SK-N-SH treated with all-trans-retinoic acid at 6 μM for 48 hours (cell line): Measurements from ENCODE around the gene MTOR.
A peak's percentile ranks its signal among the peaks of the same experiment; 100 is the strongest.

Experiments used
- ATAC-seq: fragments of 200-7000 bp; cut with Tn5 transposase; 3 replicates; pipeline ENCODE4 v1.9.1; 2020; ENCODE audit warnings: mild to moderate bottlenecking, moderate library complexity
- ARNTL ChIP-seq: fragments of 450-650 bp; formaldehyde crosslinking; IDR thresholded peaks from 2 replicates; pipeline ENCODE4 v1.5.0; 2020; ENCODE audit warnings: low read depth, mild to moderate bottlenecking, moderate library complexity, borderline replicate concordance
- CREB5 ChIP-seq: fragments of 250-450 bp; sonication (Bioruptor Pico); IDR thresholded peaks from 2 replicates; pipeline ENCODE4 v1.5.1; 2020; ENCODE audit warnings: low read depth, mild to moderate bottlenecking, moderate library complexity
- CSDC2 ChIP-seq: fragments of 250-450 bp; sonication (Bioruptor Pico); IDR thresholded peaks from 2 replicates; pipeline ENCODE4 v1.5.0; 2020; ENCODE audit warnings: mild to moderate bottlenecking, moderate library complexity
- CSRNP3 ChIP-seq: fragments of 250-450 bp; sonication (Bioruptor Pico); IDR thresholded peaks from 2 replicates; pipeline ENCODE4 v1.5.1; 2021; ENCODE audit warnings: mild to moderate bottlenecking, moderate library complexity
- ESRRG ChIP-seq: fragments of 250-450 bp; sonication (Bioruptor Pico); IDR thresholded peaks from 2 replicates; pipeline ENCODE4 v1.6.1; 2021; ENCODE audit warnings: mild to moderate bottlenecking
- GLIS3 ChIP-seq: fragments of 250-450 bp; sonication (Bioruptor Pico); IDR thresholded peaks from 2 replicates; pipeline ENCODE4 v1.5.0; 2020; ENCODE audit warnings: mild to moderate bottlenecking, moderate library complexity
- ISL1 ChIP-seq: fragments of 250-450 bp; sonication (Bioruptor Pico); IDR thresholded peaks from 2 replicates; pipeline ENCODE4 v2.1.2; 2022; ENCODE audit warnings: mild to moderate bottlenecking, moderate library complexity
- OSR1 ChIP-seq: fragments of 250-450 bp; sonication (Bioruptor Pico); IDR thresholded peaks from 2 replicates; pipeline ENCODE4 v1.8.0; 2022; ENCODE audit warnings: moderate library complexity, mild to moderate bottlenecking, inconsistent platforms
- PATZ1 ChIP-seq: fragments of 250-450 bp; sonication (Bioruptor Pico); IDR thresholded peaks from 2 replicates; pipeline ENCODE4 v1.8.0; 2020; ENCODE audit warnings: mild to moderate bottlenecking, moderate library complexity, borderline replicate concordance
- POU6F1 ChIP-seq: fragments of 250-450 bp; sonication (Bioruptor Pico); IDR thresholded peaks from 2 replicates; pipeline ENCODE4 v1.8.0; 2021; ENCODE audit warnings: low read depth, mild to moderate bottlenecking, moderate library complexity, borderline replicate concordance
- SNAI2 ChIP-seq: fragments of 250-450 bp; sonication (Bioruptor Pico); IDR thresholded peaks from 2 replicates; pipeline ENCODE4 v1.5.0; 2020; ENCODE audit warnings: mild to moderate bottlenecking, moderate library complexity
- TCF4 ChIP-seq: fragments of 250-450 bp; sonication (Bioruptor Pico); IDR thresholded peaks from 2 replicates; pipeline ENCODE4 v1.8.0; 2021; ENCODE audit warnings: mild to moderate bottlenecking, moderate library complexity, borderline replicate concordance
- TOX ChIP-seq: fragments of 250-450 bp; sonication (Bioruptor Pico); IDR thresholded peaks from 2 replicates; pipeline ENCODE4 v1.8.0; 2021; ENCODE audit warnings: mild to moderate bottlenecking, moderate library complexity, borderline replicate concordance
- TSHZ2 ChIP-seq: fragments of 250-450 bp; sonication (Bioruptor Pico); IDR thresholded peaks from 2 replicates; pipeline ENCODE4 v1.5.0; 2020; ENCODE audit warnings: mild to moderate bottlenecking, moderate library complexity
- ZNF565 ChIP-seq: fragments of 450-650 bp; formaldehyde crosslinking; conservative IDR thresholded peaks from 2 replicates; pipeline ENCODE4 v1.5.0; 2020; ENCODE audit warnings: low read depth, mild to moderate bottlenecking, moderate library complexity
- ZNF70 ChIP-seq: fragments of 450-650 bp; formaldehyde crosslinking; IDR thresholded peaks from 2 replicates; pipeline ENCODE4 v1.5.0; 2020; ENCODE audit warnings: mild to moderate bottlenecking, moderate library complexity
- ZNF8 ChIP-seq: fragments of 450-650 bp; formaldehyde crosslinking; IDR thresholded peaks from 2 replicates; pipeline ENCODE4 v1.5.0; 2020; ENCODE audit warnings: mild to moderate bottlenecking, moderate library complexity

MTOR gene

GRCh38 chr1:11059968-11060830 lies 202.2 kb downstream of the MTOR start, which contains the start of gene SRM:
TSS of gene SRM (minus strand) at chr1:11060018. CDS start at chr1:11059943, 75 bp downstream.
- no peak for TF ChIP-seq GLIS3 (CRISPR knock-in tag)
- TF ChIP-seq CREB5: no peak
- TF ChIP-seq SNAI2: no peak
- no peak for TF ChIP-seq CSRNP3
- TF ChIP-seq ARNTL (CRISPR knock-in tag): no peak
- ATAC-seq: peak; percentile 97

- no peak for TF ChIP-seq ARNTL (CRISPR knock-in tag)
- TF ChIP-seq CSRNP3: no peak
- no peak for TF ChIP-seq ZNF8 (CRISPR knock-in tag)
- TF ChIP-seq SNAI2: no peak
- TF ChIP-seq CREB5: no peak
- no peak for TF ChIP-seq POU6F1
- TF ChIP-seq OSR1 (CRISPR knock-in tag): no peak
- TF ChIP-seq TSHZ2 (CRISPR knock-in tag): no peak
- no peak for TF ChIP-seq ZNF565
- TF ChIP-seq GLIS3 (CRISPR knock-in tag): no peak
- no peak for TF ChIP-seq ISL1
- TF ChIP-seq TCF4: no peak
- TF ChIP-seq ZNF70 (CRISPR knock-in tag): no peak
- TF ChIP-seq PATZ1: no peak
- no peak for TF ChIP-seq ESRRG (CRISPR knock-in tag)
- TF ChIP-seq TOX (CRISPR knock-in tag): no peak
- no peak for TF ChIP-seq CSDC2 (CRISPR knock-in tag)
- peak; percentile 6 for ATAC-seq
Measured at GRCh38 chr1:11059155-11059967, 203.0 kb downstream of the MTOR start.
